CD1c-positive myeloid dendritic cell (primary cell): Measurements from ENCODE around the gene FRMD4B.

Experiments
- DNase-seq: peaks from one replicate; pipeline ENCODE4 v3.0.0-alpha.2; 2016; ENCODE audit errors: extremely low spot score

The FRMD4B gene

GRCh38 chr3:69385723-69386555 is at the start of gene FRMD4B:
FRMD4B (minus strand) TSS chr3:69386088; CDS start chr3:69385989, 99 bp downstream.
- peak; percentile 73 for DNase-seq

- peak; percentile 44 for DNase-seq
These were observed 48.1 kb upstream of the FRMD4B start for GRCh38 chr3:69433969-69434325.

- DNase-seq = no peak
These were observed 47.5 kb upstream of the FRMD4B start for GRCh38 chr3:69433121-69433968.

- no peak for DNase-seq
These were observed 42.9 kb upstream of the FRMD4B start for GRCh38 chr3:69428657-69429255.

GRCh38 chr3:69426967-69427304 is 41.0 kb upstream of the FRMD4B start:
- no peak for DNase-seq

GRCh38 chr3:69426291-69426966 is 40.5 kb upstream of the FRMD4B start:
- DNase-seq = no peak

GRCh38 chr3:69425249-69425648 is 39.4 kb upstream of the FRMD4B start:
- DNase-seq = no peak

GRCh38 chr3:69423463-69424155 is 37.7 kb upstream of the FRMD4B start:
- no peak for DNase-seq

GRCh38 chr3:69422751-69423150 is 36.9 kb upstream of the FRMD4B start:
- DNase-seq = no peak

- DNase-seq = peak; percentile 60
These were observed 35.1 kb upstream of the FRMD4B start for GRCh38 chr3:69420781-69421520.

- no peak for DNase-seq
These were observed 33.4 kb upstream of the FRMD4B start for GRCh38 chr3:69419276-69419675.

GRCh38 chr3:69417541-69418078 is 31.7 kb upstream of the FRMD4B start:
- DNase-seq = no peak

GRCh38 chr3:69413551-69414207 is 27.8 kb upstream of the FRMD4B start:
- DNase-seq = no peak

GRCh38 chr3:69411346-69411745 is 25.5 kb upstream of the FRMD4B start:
- DNase-seq = no peak

GRCh38 chr3:69410301-69410700 is 24.4 kb upstream of the FRMD4B start:
- peak; percentile 76 for DNase-seq

- no peak for DNase-seq
These were observed 23.9 kb upstream of the FRMD4B start for GRCh38 chr3:69409831-69410230.

GRCh38 chr3:69409011-69409410 is 23.1 kb upstream of the FRMD4B start:
- no peak for DNase-seq

GRCh38 chr3:69408542-69408941 is 22.7 kb upstream of the FRMD4B start:
- DNase-seq = no peak

- no peak for DNase-seq
These were observed 22.0 kb upstream of the FRMD4B start for GRCh38 chr3:69407908-69408307.

GRCh38 chr3:69406163-69406562 is 20.3 kb upstream of the FRMD4B start:
- DNase-seq = no peak
